GM23338 (cell line): ENCODE results near the gene SAMD8.

Experiments used
- POLR2AphosphoS5 ChIP-seq: IDR thresholded peaks from 2 replicates; pipeline ENCODE4 v1.6.1; 2016; ENCODE audit warnings: antibody characterized with exemption, low read depth
- TF ChIP-seq, protein P1 (sequence below), 2 experiments: fragments of 200-600 bp in 1 of 2; sonication (generic) in 1 of 2; conservative IDR thresholded peaks; 2 replicates each; pipeline versions ENCODE4 v1.5.1 to v1.6.1; 2016 to 2017; ENCODE audit warnings: antibody characterized with exemption in 2 of 2, low read depth in 2 of 2, mild to moderate bottlenecking in 2 of 2, moderate library complexity in 1 of 2
- TF ChIP-seq, protein P2 (sequence below): IDR thresholded peaks from one replicate; pipeline ENCODE4 v1.6.1; 2018; ENCODE audit warnings: antibody characterized with exemption; ENCODE audit not compliant: unreplicated experiment

DNA sequence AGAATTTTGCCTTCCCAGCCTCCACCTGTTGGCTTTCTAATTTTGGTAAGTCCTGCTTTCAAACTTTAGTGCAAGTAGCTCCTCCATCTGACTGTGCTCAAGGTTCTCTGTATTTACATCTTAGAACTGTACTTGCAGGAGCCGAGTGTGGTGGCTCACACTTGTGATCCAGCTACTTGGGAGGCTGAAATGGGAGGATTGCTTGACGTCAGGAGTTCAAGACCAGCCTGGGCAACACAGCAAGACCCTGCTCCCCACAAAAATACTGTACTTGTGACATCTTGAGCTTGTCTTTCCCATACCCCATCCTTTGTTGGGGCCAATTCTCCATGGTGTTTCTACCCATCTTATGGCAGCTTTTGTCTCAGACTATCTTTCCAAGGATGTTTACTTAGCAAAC is 94.5 kb downstream of the SAMD8 start:
- TF ChIP-seq, protein P1, sequence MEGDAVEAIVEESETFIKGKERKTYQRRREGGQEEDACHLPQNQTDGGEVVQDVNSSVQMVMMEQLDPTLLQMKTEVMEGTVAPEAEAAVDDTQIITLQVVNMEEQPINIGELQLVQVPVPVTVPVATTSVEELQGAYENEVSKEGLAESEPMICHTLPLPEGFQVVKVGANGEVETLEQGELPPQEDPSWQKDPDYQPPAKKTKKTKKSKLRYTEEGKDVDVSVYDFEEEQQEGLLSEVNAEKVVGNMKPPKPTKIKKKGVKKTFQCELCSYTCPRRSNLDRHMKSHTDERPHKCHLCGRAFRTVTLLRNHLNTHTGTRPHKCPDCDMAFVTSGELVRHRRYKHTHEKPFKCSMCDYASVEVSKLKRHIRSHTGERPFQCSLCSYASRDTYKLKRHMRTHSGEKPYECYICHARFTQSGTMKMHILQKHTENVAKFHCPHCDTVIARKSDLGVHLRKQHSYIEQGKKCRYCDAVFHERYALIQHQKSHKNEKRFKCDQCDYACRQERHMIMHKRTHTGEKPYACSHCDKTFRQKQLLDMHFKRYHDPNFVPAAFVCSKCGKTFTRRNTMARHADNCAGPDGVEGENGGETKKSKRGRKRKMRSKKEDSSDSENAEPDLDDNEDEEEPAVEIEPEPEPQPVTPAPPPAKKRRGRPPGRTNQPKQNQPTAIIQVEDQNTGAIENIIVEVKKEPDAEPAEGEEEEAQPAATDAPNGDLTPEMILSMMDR (conservative IDR thresholded peaks at IDR 0.05; ENCODE audit: low read depth in 2 of 2) = no peak
- TF ChIP-seq POLR2AphosphoS5 = no peak
- TF ChIP-seq, protein P2, sequence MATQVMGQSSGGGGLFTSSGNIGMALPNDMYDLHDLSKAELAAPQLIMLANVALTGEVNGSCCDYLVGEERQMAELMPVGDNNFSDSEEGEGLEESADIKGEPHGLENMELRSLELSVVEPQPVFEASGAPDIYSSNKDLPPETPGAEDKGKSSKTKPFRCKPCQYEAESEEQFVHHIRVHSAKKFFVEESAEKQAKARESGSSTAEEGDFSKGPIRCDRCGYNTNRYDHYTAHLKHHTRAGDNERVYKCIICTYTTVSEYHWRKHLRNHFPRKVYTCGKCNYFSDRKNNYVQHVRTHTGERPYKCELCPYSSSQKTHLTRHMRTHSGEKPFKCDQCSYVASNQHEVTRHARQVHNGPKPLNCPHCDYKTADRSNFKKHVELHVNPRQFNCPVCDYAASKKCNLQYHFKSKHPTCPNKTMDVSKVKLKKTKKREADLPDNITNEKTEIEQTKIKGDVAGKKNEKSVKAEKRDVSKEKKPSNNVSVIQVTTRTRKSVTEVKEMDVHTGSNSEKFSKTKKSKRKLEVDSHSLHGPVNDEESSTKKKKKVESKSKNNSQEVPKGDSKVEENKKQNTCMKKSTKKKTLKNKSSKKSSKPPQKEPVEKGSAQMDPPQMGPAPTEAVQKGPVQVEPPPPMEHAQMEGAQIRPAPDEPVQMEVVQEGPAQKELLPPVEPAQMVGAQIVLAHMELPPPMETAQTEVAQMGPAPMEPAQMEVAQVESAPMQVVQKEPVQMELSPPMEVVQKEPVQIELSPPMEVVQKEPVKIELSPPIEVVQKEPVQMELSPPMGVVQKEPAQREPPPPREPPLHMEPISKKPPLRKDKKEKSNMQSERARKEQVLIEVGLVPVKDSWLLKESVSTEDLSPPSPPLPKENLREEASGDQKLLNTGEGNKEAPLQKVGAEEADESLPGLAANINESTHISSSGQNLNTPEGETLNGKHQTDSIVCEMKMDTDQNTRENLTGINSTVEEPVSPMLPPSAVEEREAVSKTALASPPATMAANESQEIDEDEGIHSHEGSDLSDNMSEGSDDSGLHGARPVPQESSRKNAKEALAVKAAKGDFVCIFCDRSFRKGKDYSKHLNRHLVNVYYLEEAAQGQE = no peak
